Sciatic nerve (tissue), 2 donors: Measurements from ENCODE around the gene TGM5. TPM values are rescaled to one million over a fixed set of nuclear protein-coding genes. Genes with fewer than 3 reads are reported as not detected.
A peak's percentile ranks its signal among the peaks of the same experiment; 100 is the strongest.

Source experiments
- ATAC-seq: fragments of 200-7000 bp; cut with Tn5 transposase; one replicate; pipeline ENCODE4 v1.9.1; 2020; ENCODE audit warnings: mild to moderate bottlenecking, moderate library complexity
- DNase-seq: peaks from one replicate; pipeline ENCODE4 v3.0.0-alpha.2; 2020; ENCODE audit warnings: low spot score
- intact Hi-C: fragments of 100-400 bp; cut with DNase I; formaldehyde crosslinking; loops from one replicate; pipeline ENCODE4 v1.14.2; 2022
- total RNA-seq: library from RNA; stranded (reverse); fragmentation: NEBNext Ultra II Directional; extraction: Animal tissue kit (Norgen Biotek cat#: 25700); gene quantifications from one replicate; pipeline ENCODE4 v1.2.1, GENCODE V29; 2021
- donor health status: DM: no; HTN: no; CAD: no.
- donor health status: DM: no; HTN: no; CAD: no.

TGM5 gene
- total RNA-seq, 1 donor from 2014 or later = not detected

DNA sequence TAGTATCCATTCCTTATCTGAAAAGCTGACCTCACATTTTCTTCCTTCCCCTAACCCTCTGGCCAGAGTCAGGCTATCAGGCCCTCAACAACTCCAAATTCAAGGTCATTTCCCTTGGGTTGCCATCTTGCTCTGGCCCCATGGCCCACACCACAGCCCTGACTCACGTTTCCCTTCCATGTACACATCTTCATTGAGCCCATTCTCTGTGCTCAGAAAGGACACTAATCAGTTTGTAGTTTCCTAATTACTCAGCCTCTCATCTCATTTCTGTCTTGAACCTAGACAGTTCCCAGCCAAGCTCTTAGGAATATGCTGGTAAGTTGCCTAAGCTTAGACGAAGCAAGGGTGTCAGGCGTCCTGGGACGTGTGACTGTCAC is 14.9 kb downstream of the TGM5 start:
- no peak for DNase-seq
- intact Hi-C loops = no loop called here
- ATAC-seq = no peak

GRCh38 chr15:43251185-43251870 is 15.4 kb downstream of the TGM5 start:
- intact Hi-C loops = no loop called here
- DNase-seq (no peak), ATAC-seq (no peak)

DNA sequence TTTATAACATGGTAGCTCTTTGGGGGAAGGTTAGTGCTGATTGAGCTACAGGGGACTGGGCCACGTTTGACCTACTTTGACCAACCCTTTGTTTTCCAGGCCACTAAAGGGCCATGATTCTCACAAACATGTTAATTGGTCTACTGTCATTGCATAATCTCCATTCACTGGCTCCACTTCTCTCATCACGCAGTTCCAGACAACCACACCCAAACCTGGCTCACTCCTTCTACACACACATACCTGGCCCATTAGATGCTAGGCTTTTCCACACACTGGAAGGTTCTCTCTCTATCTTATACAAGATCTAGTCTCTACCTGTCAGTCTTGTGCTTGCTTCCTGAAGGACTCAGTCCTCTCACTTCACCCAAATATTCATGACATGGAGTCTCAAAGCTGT is 15.9 kb downstream of the TGM5 start:
- DNase-seq (no peak), ATAC-seq (no peak)
- intact Hi-C loops = no loop called here

DNA sequence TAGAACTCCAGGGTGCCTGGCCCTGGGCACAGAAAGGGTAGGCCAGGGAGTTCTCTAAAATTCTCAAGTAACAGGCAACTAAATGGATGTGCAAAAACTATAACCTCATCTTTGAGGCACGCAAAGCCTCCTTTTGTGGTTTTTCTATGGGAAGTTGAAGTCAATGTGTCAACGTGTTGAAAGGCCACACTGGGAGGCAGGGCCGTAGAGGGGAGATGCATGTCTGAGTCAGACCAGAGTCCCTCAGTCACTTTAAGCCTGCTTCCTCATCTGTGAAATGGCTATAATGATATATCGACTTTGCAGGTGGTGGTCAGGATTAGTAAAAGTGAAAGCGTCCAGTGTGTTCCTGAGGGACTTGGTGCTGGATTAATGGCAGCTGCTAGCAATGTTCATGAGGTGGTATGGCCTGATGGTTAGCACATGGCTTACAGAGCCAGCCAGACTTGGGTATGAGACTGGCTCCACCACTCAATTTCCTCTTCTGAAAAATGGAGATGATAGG is 17.0 kb downstream of the TGM5 start:
- DNase-seq (no peak), ATAC-seq (no peak)
- intact Hi-C loops = no loop called here

GRCh38 chr15:43249236-43249635 is 17.5 kb downstream of the TGM5 start:
- DNase-seq (no peak), ATAC-seq (no peak)
- intact Hi-C loops = no loop called here

DNA sequence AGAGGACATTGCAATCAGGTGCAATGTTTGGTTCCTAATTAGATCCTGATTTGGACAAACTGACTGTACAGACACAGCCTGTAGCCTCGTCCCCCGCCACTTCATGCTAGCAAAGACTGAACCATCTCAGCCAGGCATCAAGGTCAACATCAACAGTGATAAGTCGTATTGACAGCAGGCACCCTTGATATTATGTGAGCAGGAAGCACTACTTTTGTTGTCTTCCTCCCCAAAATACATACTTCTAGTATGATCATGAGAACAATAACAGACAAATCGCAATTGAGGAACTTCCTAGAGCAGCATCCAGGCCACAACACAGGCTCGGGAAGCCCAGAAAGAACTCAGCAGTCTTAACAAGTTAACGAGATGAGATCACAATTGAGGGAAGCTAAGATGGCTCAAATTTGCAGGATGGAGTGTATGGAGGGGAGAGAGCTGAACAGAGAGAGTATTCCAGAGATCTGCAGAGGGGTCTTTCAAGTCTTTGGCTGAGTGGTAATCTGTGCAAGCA is 20.4 kb downstream of the TGM5 start:
- intact Hi-C loops = no loop called here
- ATAC-seq = no peak
- DNase-seq = no peak

- ATAC-seq (no peak), DNase-seq (no peak)
- intact Hi-C loops = no loop called here
Observed at GRCh38 chr15:43244092-43244491, 22.6 kb downstream of the TGM5 start.

DNA sequence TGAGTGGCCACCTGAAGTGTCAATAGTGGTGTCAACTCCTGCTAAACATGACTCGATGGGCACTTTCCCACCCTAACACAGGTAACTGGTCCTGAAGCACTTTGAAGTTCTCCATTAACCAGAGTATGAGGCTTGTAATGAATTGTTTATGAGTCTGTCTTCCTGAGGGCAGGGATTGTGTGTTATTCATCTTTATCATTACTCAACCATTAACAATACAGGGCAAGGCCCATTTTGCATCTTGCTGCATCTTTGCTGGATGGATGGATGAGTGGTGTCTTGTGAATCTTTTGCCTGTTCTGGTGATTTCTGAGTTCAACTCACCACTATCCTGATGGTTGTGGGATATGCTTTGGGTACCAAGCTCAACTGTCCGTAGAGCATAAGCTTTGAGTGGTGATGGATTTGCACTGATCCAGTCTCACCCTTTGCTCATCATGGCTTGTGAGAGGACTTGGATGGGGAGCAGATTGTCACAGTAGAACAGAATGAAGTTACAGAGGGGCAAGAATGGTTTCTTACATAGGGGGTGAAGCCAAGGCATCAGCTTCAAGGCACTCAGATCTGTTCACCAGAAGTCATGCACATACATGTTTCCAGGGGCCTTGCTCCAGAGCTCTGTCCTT is 23.6 kb downstream of the TGM5 start:
- intact Hi-C loops = no loop called here
- DNase-seq (no peak), ATAC-seq (no peak)

DNA sequence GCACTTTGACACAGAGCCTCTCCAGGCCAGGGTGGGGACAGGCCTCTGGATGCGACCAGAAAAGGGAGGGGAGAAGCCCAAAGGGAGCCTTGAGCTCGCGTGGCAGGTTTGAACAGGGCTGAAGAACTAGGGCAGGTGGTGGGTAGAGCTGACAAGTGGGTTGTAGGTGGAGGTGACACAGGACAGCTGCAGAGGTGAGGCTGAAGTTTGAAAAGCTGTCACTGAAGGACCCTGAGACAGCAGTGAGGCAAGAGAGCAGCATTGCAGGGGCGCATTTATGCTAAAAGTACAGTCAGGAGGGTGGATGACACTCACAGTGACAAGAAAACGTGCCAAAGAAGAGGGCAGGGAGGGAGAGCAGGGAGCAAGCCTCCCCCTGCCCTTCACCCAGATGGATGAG is 24.1 kb downstream of the TGM5 start:
- no peak for ATAC-seq
- intact Hi-C loops = no loop called here
- DNase-seq = no peak

DNA sequence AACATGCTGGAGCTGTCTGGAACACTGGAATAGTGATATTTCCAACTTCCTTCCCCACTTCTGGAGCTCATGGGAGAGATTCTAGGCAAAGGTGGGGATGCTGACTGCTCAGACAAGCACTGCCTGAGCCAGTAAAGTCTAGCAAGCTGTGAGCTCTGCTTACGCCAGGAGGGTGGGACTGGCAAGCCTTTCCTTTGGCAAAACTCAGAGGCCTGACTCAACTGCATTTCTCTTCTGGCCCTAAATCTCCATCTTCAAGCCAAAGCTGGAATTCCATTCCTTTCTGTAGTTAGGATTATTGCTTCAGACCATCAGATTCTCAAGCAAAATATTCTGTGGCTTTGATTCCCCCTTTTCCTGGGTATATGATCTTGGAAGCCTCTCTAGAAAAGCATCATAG is 25.6 kb downstream of the TGM5 start:
- DNase-seq = no peak
- peak; percentile 95 for ATAC-seq
- intact Hi-C loops = no loop called here

- no peak for DNase-seq
- no peak for ATAC-seq
- intact Hi-C loops = no loop called here
Observed at GRCh38 chr15:43239732-43240491, 26.8 kb downstream of the TGM5 start.

DNA sequence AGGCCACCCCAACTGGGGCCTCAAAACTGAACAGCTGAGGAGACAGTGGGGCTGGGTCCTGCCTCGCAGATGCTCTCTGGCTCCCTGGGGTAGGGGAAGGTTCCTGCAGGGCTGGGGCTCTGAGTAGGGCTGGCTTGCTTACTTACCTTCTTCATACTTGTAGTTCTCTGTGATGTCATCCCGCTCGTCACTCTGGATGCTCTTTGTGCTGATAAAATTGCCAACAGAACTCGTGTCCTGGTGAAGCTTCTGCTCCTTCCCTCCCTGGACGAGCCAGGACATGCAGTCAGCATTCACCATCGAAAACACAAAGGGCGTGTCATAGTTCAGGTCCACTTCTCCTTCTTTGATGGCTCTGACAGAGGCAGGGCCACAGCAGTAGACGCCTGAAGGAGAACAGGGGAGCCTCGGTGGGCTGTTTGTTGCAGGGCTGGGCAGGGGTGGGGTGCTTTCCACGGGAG is 28.0 kb downstream of the TGM5 start:
- DNase-seq = no peak
- ATAC-seq = no peak

DNA sequence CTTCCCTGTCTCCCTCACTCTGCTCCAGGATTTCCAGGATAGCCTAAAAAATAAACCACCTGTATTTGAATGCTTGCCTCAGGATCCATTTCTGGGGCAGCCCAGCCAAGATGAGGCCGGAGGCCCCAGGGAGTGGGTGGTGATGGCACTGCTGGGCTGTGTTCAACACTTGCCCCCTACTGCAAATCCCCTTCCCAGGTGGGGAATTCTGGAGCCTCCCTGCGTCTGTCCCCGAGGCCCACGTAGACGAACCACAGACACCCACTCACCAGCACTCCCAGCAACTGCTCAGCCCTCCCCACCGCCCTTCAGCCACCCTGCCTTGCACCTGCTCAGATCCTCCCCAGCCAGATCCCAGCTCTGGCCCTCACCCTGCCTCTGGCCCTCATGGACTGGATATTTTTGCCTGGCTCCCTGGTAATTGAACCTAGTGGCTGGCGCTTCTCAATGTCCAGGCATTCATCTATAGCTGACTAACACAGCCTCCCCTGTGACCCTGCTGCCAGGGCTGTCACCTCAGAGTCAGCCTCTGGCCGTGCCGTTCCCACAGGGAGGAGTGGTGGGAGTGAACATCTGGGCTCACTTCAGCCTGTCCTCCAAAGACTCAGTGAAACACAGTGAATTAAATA is 28.8 kb downstream of the TGM5 start:
- no peak for ATAC-seq
- DNase-seq = no peak
- intact Hi-C loops = no loop called here

More for the DNA sequence above, 28.0 kb downstream of the TGM5 start:
- intact Hi-C loops = no loop called here

- DNase-seq (no peak), ATAC-seq (no peak)
- intact Hi-C loops = no loop called here
Observed at GRCh38 chr15:43235536-43235935, 31.2 kb downstream of the TGM5 start.

- DNase-seq = no peak
- no peak for ATAC-seq
- intact Hi-C loops = no loop called here
Observed at GRCh38 chr15:43232289-43232874, 34.3 kb downstream of the TGM5 start.

GRCh38 chr15:43230640-43231115 is 36.0 kb downstream of the TGM5 start:
- ATAC-seq (peak; percentile 88), DNase-seq (no peak)
- intact Hi-C loops = no loop called here

DNA sequence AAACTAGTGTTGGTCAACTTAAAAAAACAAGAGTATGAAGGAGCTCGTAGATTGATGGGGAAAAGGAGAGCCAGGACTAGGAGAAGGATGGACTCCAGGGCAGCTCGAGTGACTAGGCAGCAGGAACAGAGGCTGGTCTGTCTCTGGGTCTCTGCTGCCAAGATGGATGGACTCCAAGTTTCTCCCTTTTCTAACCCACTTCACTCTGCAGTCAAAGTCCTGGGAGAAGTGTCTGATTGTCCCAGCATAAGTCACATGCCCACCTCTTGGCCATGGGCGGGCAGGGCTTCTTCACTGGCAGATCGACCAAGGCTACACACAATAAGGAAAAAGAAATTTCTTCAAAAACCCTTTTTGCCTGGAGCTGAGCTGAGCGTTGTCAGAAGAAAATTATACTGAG is 36.8 kb downstream of the TGM5 start:
- ATAC-seq = peak; percentile 42
- intact Hi-C loops = no loop called here
- no peak for DNase-seq

DNA sequence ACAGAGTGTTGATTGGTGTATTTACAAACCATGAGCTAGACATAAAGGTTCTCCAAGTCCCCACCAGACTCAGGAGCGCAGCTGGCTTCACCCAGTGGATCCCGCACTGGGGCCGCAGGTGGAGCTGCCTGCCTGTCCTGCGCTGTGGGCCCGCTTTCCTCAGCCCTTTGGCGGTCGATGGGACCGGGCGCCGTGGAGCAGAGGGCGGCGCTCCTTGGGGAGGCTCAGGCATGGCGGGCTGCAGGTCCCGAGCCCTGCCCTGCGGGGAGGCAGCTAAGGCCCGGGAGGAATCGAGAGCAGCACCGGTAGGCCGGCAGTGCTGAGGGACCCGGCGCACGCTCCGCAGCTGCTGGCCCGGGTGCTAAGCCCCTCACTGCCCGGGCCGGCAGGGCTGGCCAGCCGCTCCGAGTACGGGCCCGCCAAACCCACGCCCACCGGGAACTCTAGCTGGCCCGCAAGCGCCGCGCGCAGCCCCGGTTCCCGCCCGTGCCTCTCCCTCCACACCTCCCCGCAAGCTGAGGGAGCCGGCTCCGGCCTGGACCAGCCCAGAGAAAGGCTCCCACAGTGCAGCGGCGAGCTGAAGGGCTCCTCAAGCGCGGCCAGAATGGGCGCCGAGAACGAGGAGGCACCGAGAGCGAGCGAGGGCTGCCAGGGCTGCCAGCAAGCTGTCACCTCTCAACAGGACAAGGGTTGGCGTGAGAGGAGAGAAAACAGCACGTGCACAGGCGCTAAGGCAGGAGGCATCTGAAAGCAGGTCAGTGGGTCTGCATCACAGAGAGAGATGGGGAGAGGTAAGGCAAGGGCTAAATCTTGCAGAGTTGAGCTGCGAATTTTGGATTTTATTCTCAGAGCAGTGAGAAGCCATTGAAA is 40.1 kb downstream of the TGM5 start:
- ATAC-seq = no peak
- intact Hi-C loops = no loop called here

More for the DNA sequence above, 40.1 kb downstream of the TGM5 start:
- no peak for DNase-seq
